ENCODE results near the gene SAXO1. TPM values are rescaled to one million over a fixed set of nuclear protein-coding genes. Genes with fewer than 3 reads are reported as not detected.

Gene SAXO1
- total RNA-seq, 1 experiment from 2014 or later: 0.09 TPM

- TF ChIP-seq ARID4B (CRISPR knock-in tag; IDR thresholded peaks at IDR 0.05; ENCODE audit: borderline replicate concordance): no peak
- no peak for TF ChIP-seq E2F5 (CRISPR knock-in tag; IDR thresholded peaks at IDR 0.05)
- no peak for TF ChIP-seq TCF7 (CRISPR knock-in tag; IDR thresholded peaks at IDR 0.05; ENCODE audit: low read depth)
- TF ChIP-seq MYBL2 (CRISPR knock-in tag; IDR thresholded peaks at IDR 0.05): no peak
- TF ChIP-seq RORB (CRISPR knock-in tag; IDR thresholded peaks at IDR 0.05): no peak
- TF ChIP-seq AFF4 (CRISPR knock-in tag; IDR thresholded peaks at IDR 0.05; ENCODE audit: borderline replicate concordance): no peak
- TF ChIP-seq PRDM15 (CRISPR knock-in tag; IDR thresholded peaks at IDR 0.05): no peak
- no peak for TF ChIP-seq CREM (CRISPR knock-in tag; IDR thresholded peaks at IDR 0.05)
- TF ChIP-seq ATF1 (CRISPR knock-in tag; IDR thresholded peaks at IDR 0.05): no peak
Observed at GRCh38 chr9:18997151-18997550, 35.9 kb downstream of the SAXO1 start (continued).

GRCh38 chr9:18996211-18996610 is 36.8 kb downstream of the SAXO1 start:
- DNase-seq (ENCODE audit: low spot score): no peak
- POLR2A ChIA-PET: no interaction called here
- H3K27ac Mint-ChIP-seq: no peak overlapping the region
- H3K4me1 Mint-ChIP-seq: 0 out of 2 replicates have a peak, but pooled peaks cover 3% of the 10 kb centered on the region
- H3K9me3 Mint-ChIP-seq: peaks cover 32% of the 10 kb centered on the region
- ATAC-seq: no peak
- no peaks in the 10 kb centered on the region for H3K27me3 Mint-ChIP-seq (ENCODE audit: low read depth)
- CTCF ChIA-PET: no interaction called here
- H3K36me3 Mint-ChIP-seq: peaks cover 19% of the 10 kb centered on the region
- H3K4me3 Mint-ChIP-seq: no peak overlapping the region
- TF ChIP-seq GRHL2 (CRISPR knock-in tag; IDR thresholded peaks at IDR 0.05; ENCODE audit: insufficient replicate concordance, severe bottlenecking) (no peak), SMAD3 (CRISPR knock-in tag; IDR thresholded peaks at IDR 0.05; ENCODE audit: borderline replicate concordance) (no peak), OVOL2 (CRISPR knock-in tag; IDR thresholded peaks at IDR 0.05; ENCODE audit: borderline replicate concordance) (no peak), ZBTB21 (CRISPR knock-in tag; IDR thresholded peaks at IDR 0.05; ENCODE audit: borderline replicate concordance) (no peak), ZNF138 (CRISPR knock-in tag; conservative IDR thresholded peaks at IDR 0.05) (no peak), RORB (CRISPR knock-in tag; IDR thresholded peaks at IDR 0.05) (no peak), ZSCAN18 (CRISPR knock-in tag; IDR thresholded peaks at IDR 0.05) (no peak), ATF6 (CRISPR knock-in tag; IDR thresholded peaks at IDR 0.05) (no peak)
